Cardiac muscle cell (in vitro differentiated cells and primary cell): Measurements from ENCODE around the gene ASIC4. TPM values are rescaled to one million over a fixed set of nuclear protein-coding genes. Genes with fewer than 3 reads are reported as not detected.

Experiments
- DNase-seq, 2 donors: peaks; one replicate each; pipeline versions ENCODE4 v3.0.0 to v3.0.0-alpha.2; 2010 to 2017; ENCODE audit warnings: low read depth in 1 of 2, low spot score in 1 of 2
- H3K27ac ChIP-seq: fragments of 200-600 bp; sonication (generic); 2 replicates; pipeline ENCODE4 v1.5.1; 2016
- H3K27me3 ChIP-seq: fragments of 200-600 bp; sonication (generic); 2 replicates; pipeline ENCODE4 v1.6.0; 2016; ENCODE audit warnings: control low read depth
- H3K36me3 ChIP-seq: fragments of 200-600 bp; sonication (generic); 2 replicates; pipeline ENCODE4 v1.5.1; 2016; ENCODE audit warnings: control low read depth
- H3K4me1 ChIP-seq: fragments of 200-600 bp; sonication (generic); 2 replicates; pipeline ENCODE4 v1.8.1; 2017; ENCODE audit warnings: low read depth, mild to moderate bottlenecking, mixed run types
- H3K4me3 ChIP-seq: fragments of 200-600 bp; sonication (generic); 2 replicates; pipeline ENCODE4 v1.5.1; 2016; ENCODE audit warnings: mild to moderate bottlenecking
- H3K9me3 ChIP-seq: fragments of 200-600 bp; sonication (generic); 2 replicates; pipeline ENCODE4 v1.5.1; 2017; ENCODE audit warnings: low read depth, mild to moderate bottlenecking, control low read depth
- polyA plus RNA-seq: library from polyadenylated mRNA; unstranded; fragments of >200 nt; fragmentation: Nextera tagmentation; extraction: Ambion mirVana; gene quantifications from 2 replicates; pipeline ENCODE4 v1.2.1, GENCODE V29; 2016
- total RNA-seq: library from RNA; depleted of rRNA; stranded (reverse); fragments of >200 nt; gene quantifications from 2 replicates; pipeline ENCODE4 v1.2.3, GENCODE V29; 2016
- TF ChIP-seq, protein P1 (sequence below): IDR thresholded peaks from 2 replicates; pipeline ENCODE4 v1.5.1; 2012; ENCODE audit warnings: low read depth, mild to moderate bottlenecking, low read length

Gene ASIC4
- total and polyA plus RNA-seq, 2 experiments from 2014 or later = 3.3 to 9.5 TPM

DNA sequence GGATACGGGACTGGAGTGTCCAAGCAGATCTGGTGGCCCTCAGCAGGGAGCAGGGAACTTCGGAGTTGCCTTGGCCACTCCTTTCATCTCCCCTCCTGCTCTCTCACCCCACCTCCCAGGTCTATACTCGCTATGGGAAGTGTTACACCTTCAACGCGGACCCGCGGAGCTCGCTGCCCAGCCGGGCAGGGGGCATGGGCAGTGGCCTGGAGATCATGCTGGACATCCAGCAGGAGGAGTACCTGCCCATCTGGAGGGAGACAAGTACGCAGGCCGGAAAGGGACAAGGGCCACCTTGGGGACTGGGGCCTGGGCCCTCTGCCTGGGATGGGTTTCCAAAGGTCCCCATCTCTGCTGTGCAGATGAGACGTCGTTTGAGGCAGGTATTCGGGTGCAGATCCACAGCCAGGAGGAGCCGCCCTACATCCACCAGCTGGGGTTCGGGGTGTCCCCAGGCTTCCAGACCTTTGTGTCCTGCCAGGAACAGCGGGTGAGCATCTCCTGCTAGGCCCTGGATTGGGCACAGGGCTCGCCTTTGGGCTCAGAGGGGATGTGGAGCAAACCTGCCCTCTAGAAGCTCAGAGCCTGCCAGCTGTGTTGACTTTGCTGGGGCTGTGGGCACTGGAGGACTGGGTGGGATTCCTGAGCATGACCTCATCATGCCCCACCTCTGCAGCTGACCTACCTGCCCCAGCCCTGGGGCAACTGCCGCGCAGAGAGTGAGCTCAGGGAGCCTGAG lies 17.5 kb downstream of the ASIC4 start:
- Histone ChIP-seq H3K4me1 (peaks cover 19% of the 10 kb centered on the region), H3K36me3 (no peaks in the 10 kb centered on the region), H3K27ac (no peak overlapping the region), H3K4me3 (no peak overlapping the region), H3K27me3 (no peaks in the 10 kb centered on the region), H3K9me3 (no peaks in the 10 kb centered on the region)
- TF ChIP-seq, protein P1, sequence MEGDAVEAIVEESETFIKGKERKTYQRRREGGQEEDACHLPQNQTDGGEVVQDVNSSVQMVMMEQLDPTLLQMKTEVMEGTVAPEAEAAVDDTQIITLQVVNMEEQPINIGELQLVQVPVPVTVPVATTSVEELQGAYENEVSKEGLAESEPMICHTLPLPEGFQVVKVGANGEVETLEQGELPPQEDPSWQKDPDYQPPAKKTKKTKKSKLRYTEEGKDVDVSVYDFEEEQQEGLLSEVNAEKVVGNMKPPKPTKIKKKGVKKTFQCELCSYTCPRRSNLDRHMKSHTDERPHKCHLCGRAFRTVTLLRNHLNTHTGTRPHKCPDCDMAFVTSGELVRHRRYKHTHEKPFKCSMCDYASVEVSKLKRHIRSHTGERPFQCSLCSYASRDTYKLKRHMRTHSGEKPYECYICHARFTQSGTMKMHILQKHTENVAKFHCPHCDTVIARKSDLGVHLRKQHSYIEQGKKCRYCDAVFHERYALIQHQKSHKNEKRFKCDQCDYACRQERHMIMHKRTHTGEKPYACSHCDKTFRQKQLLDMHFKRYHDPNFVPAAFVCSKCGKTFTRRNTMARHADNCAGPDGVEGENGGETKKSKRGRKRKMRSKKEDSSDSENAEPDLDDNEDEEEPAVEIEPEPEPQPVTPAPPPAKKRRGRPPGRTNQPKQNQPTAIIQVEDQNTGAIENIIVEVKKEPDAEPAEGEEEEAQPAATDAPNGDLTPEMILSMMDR = no peak
- no peak for DNase-seq

DNA sequence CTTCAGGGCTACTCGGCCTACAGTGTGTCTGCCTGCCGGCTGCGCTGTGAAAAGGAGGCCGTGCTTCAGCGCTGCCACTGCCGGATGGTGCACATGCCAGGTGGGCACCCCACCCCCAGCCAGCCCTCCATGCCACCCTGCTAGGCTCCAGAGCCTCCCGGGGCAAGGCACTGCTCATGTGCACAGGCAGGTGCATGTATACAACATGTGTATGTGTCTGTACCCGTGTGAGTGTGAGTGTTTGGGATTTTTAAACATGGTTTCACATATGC lies 18.0 kb downstream of the ASIC4 start:
- H3K4me1 ChIP-seq = peaks cover 14% of the 10 kb centered on the region
- H3K36me3 ChIP-seq = no peaks in the 10 kb centered on the region
- H3K27me3 ChIP-seq = no peaks in the 10 kb centered on the region
- H3K27ac ChIP-seq = no peak overlapping the region
- no peak for DNase-seq
- H3K4me3 ChIP-seq = no peak overlapping the region
- no peaks in the 10 kb centered on the region for H3K9me3 ChIP-seq
- TF ChIP-seq, protein P1 = no peak

DNA sequence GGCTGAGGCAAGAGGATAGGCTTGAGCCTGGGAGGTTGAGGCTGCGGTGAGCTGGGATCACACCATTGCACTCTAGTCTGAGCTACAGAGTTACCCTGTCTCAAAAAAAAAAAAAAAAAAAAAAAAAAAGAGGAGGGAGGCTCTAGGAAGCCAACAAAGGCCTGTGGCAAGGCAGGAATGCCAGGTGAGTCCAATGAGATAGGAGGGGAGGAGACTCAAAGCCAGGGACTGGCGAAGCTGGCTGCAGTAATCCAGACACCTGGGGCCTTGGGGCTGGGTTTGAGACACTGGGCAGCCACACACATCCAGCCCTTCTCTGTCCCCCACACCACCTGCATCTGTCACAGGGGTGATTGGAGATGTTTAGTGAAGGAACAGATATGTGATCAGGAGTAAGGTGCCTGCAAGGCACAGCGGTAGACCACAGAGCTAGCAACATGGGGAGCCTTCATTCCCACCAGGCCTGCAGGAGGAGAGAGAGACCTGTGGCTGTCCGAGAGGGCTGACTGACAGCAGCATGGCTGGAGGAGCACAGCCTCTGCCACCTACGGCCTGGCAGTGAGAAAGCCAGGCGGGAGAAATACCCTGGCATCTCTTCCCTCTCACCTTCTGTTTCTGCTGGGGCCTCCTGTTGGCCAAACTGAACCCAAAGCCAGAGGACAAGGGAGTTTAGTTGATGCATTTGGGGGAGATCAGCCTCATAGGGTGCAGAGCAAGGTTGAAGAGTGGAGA lies 19.8 kb downstream of the ASIC4 start:
- TF ChIP-seq, protein P1 = no peak
- H3K9me3 ChIP-seq = no peaks in the 10 kb centered on the region
- peaks cover 3% of the 10 kb centered on the region for H3K4me1 ChIP-seq
- no peak overlapping the region for H3K27ac ChIP-seq
- no peak for DNase-seq
- H3K4me3 ChIP-seq = no peak overlapping the region
- no peaks in the 10 kb centered on the region for H3K27me3 ChIP-seq
- H3K36me3 ChIP-seq = peaks cover 2% of the 10 kb centered on the region

DNA sequence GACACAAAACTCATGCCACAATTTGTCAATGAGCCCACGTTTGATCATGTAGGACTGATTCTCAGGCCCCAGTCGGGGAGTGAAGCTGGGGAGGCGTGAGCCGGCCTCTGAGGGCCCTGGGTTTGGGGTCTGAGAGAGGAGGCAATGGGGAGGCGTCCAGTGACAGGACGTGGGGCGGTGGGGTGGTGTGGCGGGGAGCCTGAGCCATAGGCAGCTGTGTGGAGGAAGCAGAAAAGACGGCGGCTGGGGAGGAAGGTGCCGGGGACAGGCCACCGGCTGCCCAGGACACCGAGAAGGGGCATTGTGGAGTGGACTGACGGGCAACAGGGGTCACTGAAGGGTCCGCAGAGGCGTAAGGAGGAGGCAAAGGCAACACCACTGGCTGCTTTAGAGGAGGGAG lies 22.1 kb downstream of the ASIC4 start:
- TF ChIP-seq, protein P1 = no peak
- H3K27me3 ChIP-seq = no peaks in the 10 kb centered on the region
- DNase-seq = no peak
- no peaks in the 10 kb centered on the region for H3K9me3 ChIP-seq
- no peaks in the 10 kb centered on the region for H3K4me1 ChIP-seq
- H3K4me3 ChIP-seq = no peak overlapping the region
- no peak overlapping the region for H3K27ac ChIP-seq
- peaks cover 10% of the 10 kb centered on the region for H3K36me3 ChIP-seq

DNA sequence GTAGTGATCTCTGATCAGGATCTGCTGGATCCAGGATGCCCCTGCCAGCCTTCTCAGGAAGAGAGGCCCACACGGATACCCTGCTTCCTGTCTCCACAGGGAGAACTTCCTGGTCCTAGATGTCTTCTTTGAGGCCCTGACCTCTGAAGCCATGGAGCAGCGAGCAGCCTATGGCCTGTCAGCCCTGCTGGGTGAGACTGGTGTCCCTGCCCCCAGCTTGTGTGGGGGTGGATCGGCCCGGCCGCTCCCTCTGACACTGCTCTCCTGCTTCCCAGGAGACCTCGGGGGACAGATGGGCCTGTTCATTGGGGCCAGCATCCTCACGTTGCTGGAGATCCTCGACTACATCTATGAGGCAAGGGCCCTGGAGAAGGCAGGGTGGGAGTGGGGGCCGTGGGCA lies 22.7 kb downstream of the ASIC4 start:
- H3K4me3 ChIP-seq = no peak overlapping the region
- TF ChIP-seq, protein P1 = no peak
- DNase-seq = no peak
- peaks cover 10% of the 10 kb centered on the region for H3K36me3 ChIP-seq
- no peak overlapping the region for H3K27ac ChIP-seq
- no peaks in the 10 kb centered on the region for H3K9me3 ChIP-seq
- no peaks in the 10 kb centered on the region for H3K27me3 ChIP-seq
- peaks cover 1% of the 10 kb centered on the region for H3K4me1 ChIP-seq
